SK-N-SH treated with all-trans-retinoic acid at 6 μM for 48 hours (cell line): ENCODE results near the gene ARL15.

Experiments used
- ARNTL ChIP-seq: fragments of 450-650 bp; formaldehyde crosslinking; IDR thresholded peaks from 2 replicates; pipeline ENCODE4 v1.5.0; 2020; ENCODE audit warnings: low read depth, mild to moderate bottlenecking, moderate library complexity, borderline replicate concordance
- SNAI2 ChIP-seq: fragments of 250-450 bp; sonication (Bioruptor Pico); IDR thresholded peaks from 2 replicates; pipeline ENCODE4 v1.5.0; 2020; ENCODE audit warnings: mild to moderate bottlenecking, moderate library complexity
- ZC3H10 ChIP-seq: fragments of 250-450 bp; sonication (Bioruptor Pico); IDR thresholded peaks from 2 replicates; pipeline ENCODE4 v1.5.1; 2021; ENCODE audit warnings: mild to moderate bottlenecking, moderate library complexity

DNA sequence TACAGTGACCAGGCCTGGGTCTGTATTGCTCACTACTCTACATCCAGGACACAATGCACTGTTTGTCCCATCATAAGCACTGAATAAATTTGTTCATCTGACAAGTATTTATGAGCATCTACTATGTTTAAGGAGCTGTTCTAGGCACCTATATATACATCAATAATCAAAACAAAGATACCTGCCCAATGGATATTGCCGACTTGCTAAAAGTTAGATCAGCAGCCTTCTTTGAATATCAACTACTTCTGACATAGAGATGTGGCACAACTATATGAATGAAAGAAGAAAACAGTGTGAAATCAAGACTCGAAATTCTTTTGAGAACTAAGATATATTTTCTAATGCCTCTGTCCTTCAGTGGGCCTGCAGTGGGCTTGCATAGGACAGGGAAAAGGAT lies 215.7 kb downstream of the ARL15 start:
- TF ChIP-seq ZC3H10 (CRISPR knock-in tag) (no peak), SNAI2 (CRISPR knock-in tag) (no peak), ARNTL (CRISPR knock-in tag) (no peak)
